Measurements from ENCODE around the gene NFIX. TPM values are rescaled to one million over a fixed set of nuclear protein-coding genes. Genes with fewer than 3 reads are reported as not detected.

Gene NFIX
- total and polyA plus RNA-seq, 9 of the 15 experiments (the other 6 are each of a cell fraction or from before 2014, with no cell fraction given) = 0.28 to 26.8 (median 5.4) TPM

GRCh38 chr19:13102666-13103580, 107.6 kb downstream of the NFIX start, which contains the start of gene LYL1 (continued):
- TF ChIP-seq NFE2 (IDR thresholded peaks at IDR 0.05; ENCODE audit: low read depth) (no peak), NEUROD1 (IDR thresholded peaks at IDR 0.05; ENCODE audit: borderline replicate concordance, low read depth, low read length, partially characterized antibody) (peak; percentile 97), ZNF695 (CRISPR knock-in tag; IDR thresholded peaks at IDR 0.05) (0 out of 2 replicates have a peak, but pooled peaks have one; percentile 8), USF1 (CRISPR knock-in tag; IDR thresholded peaks at IDR 0.05) (peak; percentile 93), NFYB (IDR thresholded peaks at IDR 0.05; ENCODE audit: extremely low read depth, insufficient read length) (no peak), SLC30A9 (CRISPR knock-in tag; IDR thresholded peaks at IDR 0.05) (no peak), CBX3 (IDR thresholded peaks at IDR 0.05; ENCODE audit: borderline replicate concordance in 1 of 2, low read length in 2 of 2) (peak in 1 of 2 experiments; percentile 42; a peak in 1 of 3 replicates), FUS (optimal IDR thresholded peaks at IDR 0.05; ENCODE audit: low read depth, low read length) (peak; percentile 96), FOXJ3 (CRISPR knock-in tag; IDR thresholded peaks at IDR 0.05) (no peak), DACH1 (IDR thresholded peaks at IDR 0.05; ENCODE audit: partially characterized antibody) (peak; percentile 53), ZNF121 (CRISPR knock-in tag; conservative IDR thresholded peaks at IDR 0.05) (no peak), GTF2E2 (tag; IDR thresholded peaks at IDR 0.05) (peak; percentile 92), DDX20 (tag; IDR thresholded peaks at IDR 0.05; ENCODE audit: low read depth) (no peak), NFIX (CRISPR knock-in tag; IDR thresholded peaks at IDR 0.05; ENCODE audit: low read depth) (no peak), NCOR1 (IDR thresholded peaks at IDR 0.05) (peak; percentile 100), BACH1 (tag; IDR thresholded peaks at IDR 0.05) (0 out of 2 replicates have a peak, but pooled peaks have one; percentile 16), ZNF707 (CRISPR knock-in tag; conservative IDR thresholded peaks at IDR 0.05) (no peak), NRF1 (conservative IDR thresholded peaks at IDR 0.05 in 1 of 2, IDR thresholded peaks at IDR 0.05 in 1 of 2) (peak; percentile 78 to 81), ZNF263 (CRISPR knock-in tag; IDR thresholded peaks at IDR 0.05; ENCODE audit: borderline replicate concordance) (peak; percentile 89)
- TF ChIP-seq, protein P1, sequence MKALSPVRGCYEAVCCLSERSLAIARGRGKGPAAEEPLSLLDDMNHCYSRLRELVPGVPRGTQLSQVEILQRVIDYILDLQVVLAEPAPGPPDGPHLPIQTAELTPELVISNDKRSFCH (CRISPR knock-in tag; IDR thresholded peaks at IDR 0.05) = no peak
- TF ChIP-seq, protein P1 (tag; IDR thresholded peaks at IDR 0.05) = peak; percentile 85
- TF ChIP-seq, protein P2, sequence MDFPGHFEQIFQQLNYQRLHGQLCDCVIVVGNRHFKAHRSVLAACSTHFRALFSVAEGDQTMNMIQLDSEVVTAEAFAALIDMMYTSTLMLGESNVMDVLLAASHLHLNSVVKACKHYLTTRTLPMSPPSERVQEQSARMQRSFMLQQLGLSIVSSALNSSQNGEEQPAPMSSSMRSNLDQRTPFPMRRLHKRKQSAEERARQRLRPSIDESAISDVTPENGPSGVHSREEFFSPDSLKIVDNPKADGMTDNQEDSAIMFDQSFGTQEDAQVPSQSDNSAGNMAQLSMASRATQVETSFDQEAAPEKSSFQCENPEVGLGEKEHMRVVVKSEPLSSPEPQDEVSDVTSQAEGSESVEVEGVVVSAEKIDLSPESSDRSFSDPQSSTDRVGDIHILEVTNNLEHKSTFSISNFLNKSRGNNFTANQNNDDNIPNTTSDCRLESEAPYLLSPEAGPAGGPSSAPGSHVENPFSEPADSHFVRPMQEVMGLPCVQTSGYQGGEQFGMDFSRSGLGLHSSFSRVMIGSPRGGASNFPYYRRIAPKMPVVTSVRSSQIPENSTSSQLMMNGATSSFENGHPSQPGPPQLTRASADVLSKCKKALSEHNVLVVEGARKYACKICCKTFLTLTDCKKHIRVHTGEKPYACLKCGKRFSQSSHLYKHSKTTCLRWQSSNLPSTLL (IDR thresholded peaks at IDR 0.05) = no peak
- TF ChIP-seq, protein P3, sequence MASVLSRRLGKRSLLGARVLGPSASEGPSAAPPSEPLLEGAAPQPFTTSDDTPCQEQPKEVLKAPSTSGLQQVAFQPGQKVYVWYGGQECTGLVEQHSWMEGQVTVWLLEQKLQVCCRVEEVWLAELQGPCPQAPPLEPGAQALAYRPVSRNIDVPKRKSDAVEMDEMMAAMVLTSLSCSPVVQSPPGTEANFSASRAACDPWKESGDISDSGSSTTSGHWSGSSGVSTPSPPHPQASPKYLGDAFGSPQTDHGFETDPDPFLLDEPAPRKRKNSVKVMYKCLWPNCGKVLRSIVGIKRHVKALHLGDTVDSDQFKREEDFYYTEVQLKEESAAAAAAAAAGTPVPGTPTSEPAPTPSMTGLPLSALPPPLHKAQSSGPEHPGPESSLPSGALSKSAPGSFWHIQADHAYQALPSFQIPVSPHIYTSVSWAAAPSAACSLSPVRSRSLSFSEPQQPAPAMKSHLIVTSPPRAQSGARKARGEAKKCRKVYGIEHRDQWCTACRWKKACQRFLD (CRISPR knock-in tag; IDR thresholded peaks at IDR 0.05) = peak; percentile 93
